HG03342 (cell line): Measurements from ENCODE around the gene GNAQ.
"Not testable (repeated sequence)": the region's sequence is repeated elsewhere in the genome, so short reads cannot be mapped to it uniquely, and the experiment has no call there.

Experiments used
- ATAC-seq: cut with Tn5 transposase; IDR thresholded peaks from one replicate; pipeline ENCODE4 v1.9.1; 2021; ENCODE audit warnings: mild to moderate bottlenecking, moderate library complexity; ENCODE audit not compliant: unreplicated experiment

Gene GNAQ

GRCh38 chr9:77750981-77751340 is 280.6 kb downstream of the GNAQ start:
- ATAC-seq = no peak

GRCh38 chr9:77750284-77750683 is 281.3 kb downstream of the GNAQ start:
- no peak for ATAC-seq

GRCh38 chr9:77748214-77748772 is 283.3 kb downstream of the GNAQ start:
- no peak for ATAC-seq

GRCh38 chr9:77747163-77747562 is 284.4 kb downstream of the GNAQ start:
- ATAC-seq = no peak

- no peak for ATAC-seq
These were observed 286.7 kb downstream of the GNAQ start for GRCh38 chr9:77744841-77745430.

GRCh38 chr9:77743386-77743785 is 288.2 kb downstream of the GNAQ start:
- no peak for ATAC-seq

GRCh38 chr9:77738932-77739331 is 292.7 kb downstream of the GNAQ start:
- no peak for ATAC-seq

- no peak for ATAC-seq
These were observed 296.1 kb downstream of the GNAQ start for GRCh38 chr9:77735494-77735893.

- no peak for ATAC-seq
These were observed 299.7 kb downstream of the GNAQ start for GRCh38 chr9:77731930-77732329.

GRCh38 chr9:77731008-77731698 is 300.5 kb downstream of the GNAQ start:
- ATAC-seq = no peak

- ATAC-seq = no peak
These were observed 302.4 kb downstream of the GNAQ start for GRCh38 chr9:77729177-77729576.

GRCh38 chr9:77726814-77727213 is 304.8 kb downstream of the GNAQ start:
- ATAC-seq = no peak

- no peak for ATAC-seq
These were observed 305.3 kb downstream of the GNAQ start for GRCh38 chr9:77726289-77726688.

- ATAC-seq = no peak
These were observed 305.8 kb downstream of the GNAQ start for GRCh38 chr9:77725820-77726219.

- no peak for ATAC-seq
These were observed 306.4 kb downstream of the GNAQ start for GRCh38 chr9:77725046-77725694.

- not testable (repeated sequence) for ATAC-seq
These were observed 310.5 kb downstream of the GNAQ start for GRCh38 chr9:77721156-77721555.

- ATAC-seq = no peak
These were observed 312.3 kb downstream of the GNAQ start for GRCh38 chr9:77719321-77719720.

- not testable (repeated sequence) for ATAC-seq
These were observed 313.3 kb downstream of the GNAQ start for GRCh38 chr9:77718298-77718640.

- not testable (repeated sequence) for ATAC-seq
These were observed 313.9 kb downstream of the GNAQ start for GRCh38 chr9:77717608-77718297.

GRCh38 chr9:77714077-77714549 is 317.5 kb downstream of the GNAQ start:
- no peak for ATAC-seq

GRCh38 chr9:77712533-77713130 is 319.0 kb downstream of the GNAQ start:
- ATAC-seq = no peak
